Right lobe of liver (tissue), 4 donors: ENCODE measurements around the gene KAZN.

Experiments used
- POLR2A ChIP-seq: fragments of 450-650 bp; IDR thresholded peaks from one replicate; pipeline ENCODE4 v1.6.1; 2017; ENCODE audit warnings: antibody characterized with exemption, mild to moderate bottlenecking
- TF ChIP-seq, protein P1 (sequence below), 4 donors: fragments of 200-600 bp in 3 of 4; fragments of 450-650 bp in 1 of 4; IDR thresholded peaks; one replicate each; pipeline versions ENCODE4 v1.5.1 to v1.8.0; 2016 to 2022; ENCODE audit warnings: antibody characterized with exemption in 4 of 4, mild to moderate bottlenecking in 2 of 4
- donor health status: DM: no; HTN: no; CAD: no.
- donor health status: DM: no; HTN: no; CAD: no.
- donor health status: DM: no; HTN: yes; CAD: no.

DNA sequence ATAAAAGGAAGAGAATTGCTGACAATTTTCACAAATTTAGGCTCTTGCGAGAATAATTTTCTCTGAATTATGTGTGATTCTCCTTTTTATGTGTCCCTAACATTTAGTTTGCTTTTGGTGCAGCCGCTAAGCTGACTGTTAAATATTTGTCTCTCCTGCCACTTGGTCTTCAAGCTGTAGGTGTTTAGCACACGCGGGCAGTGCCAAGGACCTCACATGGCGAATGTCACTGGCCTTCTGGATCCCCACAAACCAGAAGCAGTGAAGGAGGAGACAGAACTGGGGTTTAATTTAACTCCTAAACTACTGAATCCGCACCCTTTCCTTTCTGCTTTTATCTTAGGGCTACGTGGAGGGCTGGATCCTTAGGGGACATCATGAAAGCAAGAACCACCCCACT is 120.0 kb downstream of the KAZN start:
- TF ChIP-seq, protein P1, sequence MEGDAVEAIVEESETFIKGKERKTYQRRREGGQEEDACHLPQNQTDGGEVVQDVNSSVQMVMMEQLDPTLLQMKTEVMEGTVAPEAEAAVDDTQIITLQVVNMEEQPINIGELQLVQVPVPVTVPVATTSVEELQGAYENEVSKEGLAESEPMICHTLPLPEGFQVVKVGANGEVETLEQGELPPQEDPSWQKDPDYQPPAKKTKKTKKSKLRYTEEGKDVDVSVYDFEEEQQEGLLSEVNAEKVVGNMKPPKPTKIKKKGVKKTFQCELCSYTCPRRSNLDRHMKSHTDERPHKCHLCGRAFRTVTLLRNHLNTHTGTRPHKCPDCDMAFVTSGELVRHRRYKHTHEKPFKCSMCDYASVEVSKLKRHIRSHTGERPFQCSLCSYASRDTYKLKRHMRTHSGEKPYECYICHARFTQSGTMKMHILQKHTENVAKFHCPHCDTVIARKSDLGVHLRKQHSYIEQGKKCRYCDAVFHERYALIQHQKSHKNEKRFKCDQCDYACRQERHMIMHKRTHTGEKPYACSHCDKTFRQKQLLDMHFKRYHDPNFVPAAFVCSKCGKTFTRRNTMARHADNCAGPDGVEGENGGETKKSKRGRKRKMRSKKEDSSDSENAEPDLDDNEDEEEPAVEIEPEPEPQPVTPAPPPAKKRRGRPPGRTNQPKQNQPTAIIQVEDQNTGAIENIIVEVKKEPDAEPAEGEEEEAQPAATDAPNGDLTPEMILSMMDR (IDR thresholded peaks at IDR 0.05): no peak
- TF ChIP-seq POLR2A: no peak
